HG02973 (cell line): ENCODE measurements around the gene PM20D2.
"Not testable (repeated sequence)": the region's sequence is repeated elsewhere in the genome, so short reads cannot be mapped to it uniquely, and the experiment has no call there.

ENCODE experiments used
- ATAC-seq: cut with Tn5 transposase; IDR thresholded peaks from one replicate; pipeline ENCODE4 v1.9.1; 2021; ENCODE audit warnings: moderate library complexity; ENCODE audit not compliant: unreplicated experiment

Gene PM20D2

DNA sequence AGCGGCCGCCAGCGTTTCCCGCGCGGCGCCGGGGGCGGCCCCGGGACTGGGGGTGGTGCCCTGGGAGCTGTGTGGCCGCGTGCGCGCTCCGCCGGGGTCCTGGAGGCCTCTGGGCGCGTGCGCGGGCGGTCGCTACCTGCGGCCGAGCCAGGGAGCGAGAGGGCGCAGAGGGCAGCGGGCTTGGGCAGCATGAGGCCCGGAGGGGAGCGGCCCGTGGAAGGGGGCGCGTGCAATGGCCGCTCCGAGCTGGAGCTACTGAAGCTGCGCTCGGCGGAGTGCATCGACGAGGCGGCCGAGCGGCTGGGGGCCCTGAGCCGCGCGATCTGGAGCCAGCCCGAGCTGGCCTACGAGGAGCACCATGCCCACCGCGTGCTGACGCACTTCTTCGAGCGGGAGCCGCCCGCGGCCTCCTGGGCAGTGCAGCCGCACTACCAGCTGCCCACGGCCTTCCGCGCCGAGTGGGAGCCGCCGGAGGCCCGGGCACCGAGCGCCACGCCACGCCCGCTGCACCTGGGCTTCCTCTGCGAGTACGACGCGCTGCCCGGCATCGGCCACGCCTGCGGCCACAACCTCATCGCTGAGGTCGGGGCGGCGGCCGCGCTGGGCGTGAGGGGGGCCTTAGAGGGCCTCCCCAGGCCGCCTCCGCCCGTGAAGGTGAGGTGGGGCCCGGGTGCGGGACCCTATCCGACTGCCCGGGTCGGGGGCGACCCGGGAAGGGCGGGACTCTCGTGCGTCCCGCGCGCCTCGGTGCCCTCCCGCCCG, at the start of gene PM20D2:
TSS of gene PM20D2 (plus strand) at position 100 of the 762 bp plus-strand sequence. CDS start at position 190, 90 bp downstream.
- peak; percentile 62 for ATAC-seq

- ATAC-seq, result no peak
These were observed 47.4 kb upstream of the PM20D2 start for GRCh38 chr6:89098461-89098860.

DNA sequence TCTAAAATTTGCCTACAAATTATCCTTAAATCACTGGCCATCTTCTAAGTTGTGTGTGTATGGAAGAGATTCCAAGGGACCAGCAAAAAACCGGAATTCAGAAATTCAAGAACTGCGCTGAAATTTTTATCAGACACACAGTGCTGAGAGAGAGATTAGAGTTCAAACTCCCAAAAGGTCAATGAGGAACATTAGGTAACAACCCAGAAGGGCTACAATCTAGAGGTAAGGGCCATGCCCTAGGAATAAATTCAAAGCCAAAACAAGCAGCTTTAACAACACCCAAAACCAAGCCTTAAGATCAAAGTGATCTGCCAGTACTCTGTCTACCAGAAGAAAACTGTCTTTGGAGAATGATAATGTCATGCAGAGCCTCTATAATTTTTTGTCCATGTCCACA, 45.7 kb upstream of the PM20D2 start:
- ATAC-seq, result no peak

DNA sequence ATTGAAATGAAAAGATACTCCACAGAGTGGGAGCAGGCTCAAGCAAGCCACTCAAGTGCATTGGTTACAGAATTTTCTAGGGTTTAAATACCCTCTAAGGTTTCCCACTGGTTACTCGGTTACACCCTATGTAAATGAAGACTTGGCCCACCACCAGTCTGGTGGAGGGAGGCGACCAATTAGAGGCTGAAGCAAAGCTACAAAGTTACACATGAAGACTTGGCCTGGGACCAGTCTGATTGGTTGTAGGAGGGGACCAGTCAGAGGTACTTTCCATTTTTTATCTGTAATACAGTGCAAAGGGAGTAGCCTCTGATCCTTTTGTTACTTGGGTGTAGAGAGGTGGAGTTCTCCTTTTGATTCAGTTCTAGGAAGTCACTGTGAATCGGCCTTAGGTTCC, 35.6 kb upstream of the PM20D2 start:
- ATAC-seq, result no peak

GRCh38 chr6:89111933-89112332, 33.9 kb upstream of the PM20D2 start:
- ATAC-seq, result no peak

- ATAC-seq, result no peak
These were observed 29.2 kb upstream of the PM20D2 start for GRCh38 chr6:89116702-89117101.

DNA sequence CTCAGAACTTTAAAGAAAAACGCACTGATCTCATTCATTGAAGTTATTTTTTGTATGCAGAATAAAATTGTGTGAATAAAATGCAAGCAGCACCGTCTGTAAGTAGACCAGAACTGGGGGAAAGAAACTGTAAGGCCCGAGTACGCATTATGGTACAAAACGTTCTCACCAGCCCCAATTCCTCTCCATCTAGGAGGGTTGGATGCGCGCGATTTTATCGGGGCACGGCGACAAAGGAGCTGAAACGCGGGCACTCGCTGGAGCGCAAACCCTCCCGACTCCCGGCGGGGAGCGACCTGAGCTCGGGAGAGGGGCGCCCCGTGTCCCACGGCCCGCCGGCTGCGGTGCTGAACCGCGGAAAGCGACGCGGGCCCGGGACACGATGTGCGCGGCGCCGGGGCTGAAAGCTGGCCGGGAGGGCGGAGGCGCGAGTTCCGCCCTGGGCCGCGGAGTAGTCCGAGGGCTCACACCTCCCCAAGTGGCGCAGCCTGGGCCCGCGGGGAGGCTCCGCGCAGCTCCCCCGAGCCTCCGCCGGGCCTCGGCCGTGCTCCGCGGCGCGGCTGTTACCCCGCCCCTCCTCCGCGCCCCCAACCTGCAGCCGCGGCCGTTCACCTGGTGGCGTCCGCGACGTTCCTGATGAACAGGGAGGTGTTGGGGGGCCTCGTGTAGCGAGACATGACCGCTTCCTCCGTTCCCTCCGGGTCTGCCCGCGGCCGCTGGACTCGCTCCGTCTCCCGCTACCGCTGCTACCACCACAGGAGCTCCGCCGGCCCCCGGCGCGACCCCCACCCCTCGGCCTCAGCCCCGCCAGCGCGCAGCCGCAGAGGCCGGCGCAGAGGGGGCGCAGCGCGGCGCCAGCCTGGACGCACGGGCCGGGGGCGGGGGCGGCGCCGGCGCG, 28.4 kb upstream of the PM20D2 start, which contains the start of gene SRSF12:
TSS of gene SRSF12 (minus strand) at position 861 of the 898 bp plus-strand sequence. CDS start at position 677, 184 bp downstream.
- no peak for ATAC-seq

DNA sequence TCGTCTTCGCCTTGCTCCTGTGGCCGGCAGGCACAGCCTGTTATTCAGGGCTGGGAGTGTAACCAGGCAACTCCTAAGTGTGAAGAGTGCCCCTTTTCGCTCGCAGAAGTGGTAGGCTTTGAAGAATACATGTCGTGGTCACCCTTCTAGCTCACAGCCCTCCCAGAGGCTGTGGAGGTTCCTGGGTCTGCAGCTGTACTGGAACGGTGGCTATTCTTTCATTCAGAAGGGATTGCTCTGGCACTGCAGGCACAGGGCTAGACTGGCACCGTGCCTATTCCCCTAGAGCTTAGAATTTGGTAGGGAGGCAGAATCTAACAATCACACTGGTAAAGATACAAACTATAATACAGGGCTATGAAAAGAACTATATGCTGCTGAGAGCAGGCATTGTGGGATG, 26.9 kb upstream of the PM20D2 start:
- no peak for ATAC-seq

DNA sequence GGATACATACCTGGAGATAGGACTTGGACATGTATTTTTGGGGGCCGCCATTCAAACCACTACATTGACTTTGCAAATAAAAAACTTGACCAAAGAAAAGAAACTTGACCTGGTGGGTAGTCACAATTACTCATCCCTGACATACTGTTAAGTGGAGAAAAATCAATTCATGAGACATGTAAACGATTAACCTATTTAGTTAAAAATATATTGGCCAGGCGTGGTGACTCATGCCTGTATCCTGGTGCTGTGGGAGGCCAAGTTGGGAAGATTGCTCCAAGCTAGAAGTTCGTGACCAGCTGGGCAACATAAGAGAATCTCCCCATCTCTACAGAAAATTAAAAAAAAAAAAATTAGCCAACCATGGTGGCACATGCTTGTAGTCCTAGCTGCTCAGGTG, 25.5 kb upstream of the PM20D2 start:
- ATAC-seq, result no peak

- ATAC-seq, result no peak
These were observed 23.9 kb upstream of the PM20D2 start for GRCh38 chr6:89121934-89122333.

DNA sequence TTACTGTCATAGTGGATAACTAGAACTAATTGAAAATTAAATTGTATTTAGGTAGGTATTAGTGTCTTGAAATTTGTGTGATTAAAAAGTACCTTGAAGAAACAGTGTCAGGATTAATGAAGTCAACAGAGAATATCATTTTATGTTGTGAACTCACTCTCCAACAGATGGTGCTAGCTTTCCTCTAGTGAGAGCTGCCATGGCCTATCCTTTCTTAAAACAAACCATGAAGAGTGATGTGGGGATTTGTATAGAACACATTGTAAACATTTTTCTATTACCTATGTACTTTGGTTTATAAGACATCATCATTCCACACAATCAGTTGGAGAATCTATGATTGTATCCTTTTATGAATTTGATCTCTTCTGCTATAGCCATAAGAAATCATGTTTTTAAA, 23.2 kb upstream of the PM20D2 start:
- no peak for ATAC-seq

DNA sequence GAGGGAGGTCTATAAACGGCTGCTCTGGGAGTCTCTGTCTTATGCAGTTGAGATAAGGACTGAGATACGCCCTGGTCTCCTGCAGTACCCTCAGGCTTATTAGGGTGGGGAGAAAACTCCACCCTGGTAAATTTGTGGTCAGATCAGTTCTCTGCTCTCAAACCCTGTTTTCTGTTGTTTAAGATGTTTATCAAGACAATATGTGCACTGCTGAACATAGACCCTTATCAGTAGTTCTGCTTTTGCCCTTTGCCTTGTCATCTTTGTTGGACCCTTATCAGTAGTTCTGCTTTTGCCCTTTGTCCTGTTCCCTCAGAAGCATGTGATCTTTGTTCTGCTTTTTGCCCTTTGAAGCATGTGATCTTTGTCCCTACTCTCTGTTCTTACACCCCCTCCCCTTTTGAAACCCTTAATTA, 17.6 kb upstream of the PM20D2 start:
- ATAC-seq, result not testable (repeated sequence)

- no peak for ATAC-seq
These were observed 14.3 kb upstream of the PM20D2 start for GRCh38 chr6:89131599-89131998.

GRCh38 chr6:89132057-89132456, 13.8 kb upstream of the PM20D2 start:
- ATAC-seq, result no peak

GRCh38 chr6:89133981-89134380, 11.9 kb upstream of the PM20D2 start:
- ATAC-seq, result no peak

DNA sequence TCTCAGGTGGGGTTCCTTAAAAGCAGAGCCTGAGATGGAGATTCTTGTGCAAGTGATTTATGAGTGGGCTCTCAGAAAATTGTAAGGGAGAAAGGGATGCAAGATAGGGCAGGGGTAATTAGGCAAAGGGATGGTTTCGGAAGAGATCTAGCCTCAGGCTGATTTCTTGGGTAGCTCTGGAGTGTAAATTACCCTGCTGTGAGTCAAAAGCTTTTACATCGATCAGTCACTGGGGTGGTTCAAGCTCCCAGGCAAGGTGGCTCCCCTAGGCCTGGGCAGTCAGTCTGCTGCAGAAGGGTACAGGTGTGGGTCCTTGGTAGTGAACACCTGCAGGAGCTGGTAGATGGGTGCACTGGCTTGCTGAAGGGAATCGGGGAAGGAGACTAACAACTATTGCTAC, 11.1 kb upstream of the PM20D2 start:
- no peak for ATAC-seq

DNA sequence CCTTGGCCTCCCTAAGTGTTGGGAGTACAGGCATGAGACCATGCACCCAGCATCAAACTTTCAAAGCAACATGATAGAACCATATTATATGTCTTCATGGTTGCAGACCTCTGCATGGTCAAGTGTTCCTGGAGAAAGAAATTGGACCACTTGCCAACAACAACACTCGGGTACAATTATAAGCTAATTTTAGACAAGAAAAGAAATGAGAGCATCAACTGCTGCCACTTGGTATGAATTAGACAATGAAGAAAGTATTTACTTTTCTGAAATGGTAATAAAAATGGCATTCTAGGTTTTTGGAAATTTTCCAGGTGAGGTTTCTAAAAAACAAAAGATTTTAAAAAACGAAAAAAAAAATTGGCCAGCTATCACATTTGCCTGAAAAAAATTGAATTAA, 7.7 kb upstream of the PM20D2 start:
- no peak for ATAC-seq

- ATAC-seq, result no peak
These were observed 6.1 kb upstream of the PM20D2 start for GRCh38 chr6:89139509-89140346.

DNA sequence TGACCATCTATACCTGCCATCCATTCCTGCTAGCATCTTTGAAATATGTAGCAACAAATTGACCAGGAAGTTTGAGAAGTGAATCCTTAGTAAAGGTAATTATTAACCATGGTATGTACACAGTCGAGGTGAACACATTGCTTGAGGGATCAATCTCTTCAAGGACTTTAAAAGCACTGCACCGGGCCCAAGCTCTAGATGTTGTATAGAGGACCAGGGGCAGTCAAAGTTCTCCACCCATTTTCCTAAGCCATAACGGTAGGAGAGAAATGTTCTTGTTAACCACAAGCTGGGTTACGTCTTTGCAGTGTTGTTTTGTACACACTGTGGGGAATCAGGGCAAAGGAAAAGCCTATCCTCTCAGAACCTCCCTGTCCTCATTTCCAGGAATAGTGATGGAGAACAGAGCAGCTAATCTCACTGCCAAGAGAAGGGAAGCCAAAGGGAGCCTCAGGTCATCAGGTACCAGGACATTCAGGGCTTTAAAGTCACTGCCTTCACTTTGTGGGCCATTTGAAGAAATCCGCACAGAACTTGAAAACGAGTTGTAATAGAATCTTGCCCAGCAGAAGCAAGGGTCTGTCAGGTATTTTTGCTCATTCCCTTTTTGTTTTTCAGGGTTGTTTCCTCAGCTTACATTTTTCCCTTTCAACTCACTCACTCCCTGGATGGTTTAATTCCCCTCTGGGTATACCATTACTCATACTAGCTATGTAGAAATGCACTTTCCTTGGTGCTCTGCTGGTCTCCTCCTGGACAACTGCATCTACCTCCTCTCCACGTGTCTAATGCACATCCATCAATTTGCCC, 5.3 kb upstream of the PM20D2 start:
- ATAC-seq, result no peak

GRCh38 chr6:89144354-89144906, 1.4 kb upstream of the PM20D2 start:
- peak; percentile 41 for ATAC-seq
